Upper lobe of left lung (tissue), 6 donors: ENCODE measurements around the gene SARNP. TPM values are rescaled to one million over a fixed set of nuclear protein-coding genes. Genes with fewer than 3 reads are reported as not detected.

ENCODE experiments used
- ATAC-seq, 2 donors: fragments of 200-7000 bp; cut with Tn5 transposase; one replicate each; pipeline ENCODE4 v1.9.1; 2022; ENCODE audit warnings: mild to moderate bottlenecking in 2 of 2, moderate library complexity in 2 of 2; ENCODE audit not compliant: low FRiP score in 2 of 2
- DNase-seq, 2 donors: peaks; one replicate each; pipeline ENCODE4 v3.0.0-alpha.2; 2019 to 2020
- H3K27ac ChIP-seq, 4 donors: fragments of 200-600 bp; sonication (generic); one replicate each; pipeline ENCODE4 v1.5.1; 2016 to 2019
- H3K27me3 ChIP-seq, 4 donors: fragments of 200-600 bp; sonication (generic); one replicate each; pipeline ENCODE4 v1.5.1; 2017 to 2019
- H3K36me3 ChIP-seq, 4 donors: fragments of 200-600 bp; sonication (generic); one replicate each; pipeline ENCODE4 v1.5.1; 2016 to 2019
- H3K4me1 ChIP-seq, 4 donors: fragments of 200-600 bp; sonication (generic); one replicate each; pipeline ENCODE4 v1.5.1; 2018 to 2019
- H3K4me3 ChIP-seq, 4 donors: fragments of 200-600 bp; sonication (generic); one replicate each; pipeline ENCODE4 v1.5.1; 2017 to 2019; ENCODE audit warnings: mild to moderate bottlenecking in 2 of 4, moderate library complexity in 1 of 4
- H3K9me3 ChIP-seq, 4 donors: fragments of 200-600 bp; sonication (generic); one replicate each; pipeline ENCODE4 v1.5.1; 2018 to 2019
- EP300 ChIP-seq, 4 donors: sonication (generic); formaldehyde crosslinking; IDR thresholded peaks; one replicate each; pipeline ENCODE4 v1.5.1; 2017; ENCODE audit warnings: antibody characterized with exemption in 4 of 4, control low read depth in 2 of 4
- POLR2A ChIP-seq, 4 donors: fragments of 450-650 bp; IDR thresholded peaks; one replicate each; pipeline ENCODE4 v1.5.1; 2016 to 2017; ENCODE audit warnings: antibody characterized with exemption in 4 of 4, mild to moderate bottlenecking in 2 of 4
- POLR2AphosphoS5 ChIP-seq, 2 donors: sonication (generic); formaldehyde crosslinking; IDR thresholded peaks; one replicate each; pipeline ENCODE4 v1.5.1; 2017; ENCODE audit warnings: antibody characterized with exemption in 2 of 2
- WGBS, 2 donors: methylation state at CpG; one replicate each; pipeline ENCODE4 v1.1.5; 2017 to 2018; 5-methylcytosine and 5-hydroxymethylcytosine counted together
- total RNA-seq, 6 donors: library from RNA; depleted of rRNA in 4 of 6; stranded (reverse); fragments of >200 nt in 4 of 6; gene quantifications; one replicate each; pipeline versions ENCODE4 v1.1.0 to v1.2.1, GENCODE V29; 2016 to 2021
- TF ChIP-seq, protein P1 (sequence below), 6 experiments: fragments of 450-650 bp in 4 of 6; fragments of 200-600 bp in 2 of 6; sonication (generic) in 2 of 6; IDR thresholded peaks; one replicate each; pipeline ENCODE4 v1.5.1; 2016 to 2019; ENCODE audit warnings: antibody characterized with exemption in 6 of 6
- donor health status: DM: no; HTN: no; CAD: no; lungs with moderate emphysema.
- donor health status: DM: no; HTN: yes; CAD: no; lungs with severe emphysema.

SARNP gene
- total RNA-seq, 6 donors from 2014 or later: 39.1 to 69.3 (median 54.9) TPM

DNA sequence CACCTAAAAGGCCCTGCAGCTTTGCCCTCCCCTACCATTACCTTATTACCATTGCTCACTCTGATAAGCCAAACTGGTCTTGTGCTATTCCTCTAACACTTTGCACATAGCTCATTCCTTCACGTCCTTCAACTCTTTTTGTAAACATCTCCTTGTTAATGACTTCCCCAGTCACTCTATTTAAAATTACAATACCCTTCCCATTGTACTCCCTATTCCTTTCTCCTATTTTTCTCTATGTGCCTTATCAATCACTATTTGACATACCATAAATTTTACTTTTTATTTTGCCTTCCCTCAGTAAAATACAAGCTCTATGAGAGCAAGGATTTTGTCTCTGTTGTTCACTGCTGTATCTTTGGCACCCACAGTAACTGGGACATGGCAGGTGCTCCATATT is 5.4 kb downstream of the SARNP start:
- no peak for TF ChIP-seq EP300 (IDR thresholded peaks at IDR 0.05)
- TF ChIP-seq POLR2AphosphoS5 (IDR thresholded peaks at IDR 0.05): no peak
- TF ChIP-seq, protein P1, sequence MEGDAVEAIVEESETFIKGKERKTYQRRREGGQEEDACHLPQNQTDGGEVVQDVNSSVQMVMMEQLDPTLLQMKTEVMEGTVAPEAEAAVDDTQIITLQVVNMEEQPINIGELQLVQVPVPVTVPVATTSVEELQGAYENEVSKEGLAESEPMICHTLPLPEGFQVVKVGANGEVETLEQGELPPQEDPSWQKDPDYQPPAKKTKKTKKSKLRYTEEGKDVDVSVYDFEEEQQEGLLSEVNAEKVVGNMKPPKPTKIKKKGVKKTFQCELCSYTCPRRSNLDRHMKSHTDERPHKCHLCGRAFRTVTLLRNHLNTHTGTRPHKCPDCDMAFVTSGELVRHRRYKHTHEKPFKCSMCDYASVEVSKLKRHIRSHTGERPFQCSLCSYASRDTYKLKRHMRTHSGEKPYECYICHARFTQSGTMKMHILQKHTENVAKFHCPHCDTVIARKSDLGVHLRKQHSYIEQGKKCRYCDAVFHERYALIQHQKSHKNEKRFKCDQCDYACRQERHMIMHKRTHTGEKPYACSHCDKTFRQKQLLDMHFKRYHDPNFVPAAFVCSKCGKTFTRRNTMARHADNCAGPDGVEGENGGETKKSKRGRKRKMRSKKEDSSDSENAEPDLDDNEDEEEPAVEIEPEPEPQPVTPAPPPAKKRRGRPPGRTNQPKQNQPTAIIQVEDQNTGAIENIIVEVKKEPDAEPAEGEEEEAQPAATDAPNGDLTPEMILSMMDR (IDR thresholded peaks at IDR 0.05): no peak
- TF ChIP-seq POLR2A (IDR thresholded peaks at IDR 0.05): no peak
- Histone ChIP-seq H3K4me3 (no peak overlapping the region), H3K36me3 (peaks cover 0 to 30% (median 18%) of the 10 kb centered on the region in 4 donors), H3K4me1 (peaks cover 20 to 45% (median 29%) of the 10 kb centered on the region in 4 donors), H3K27ac (no peak overlapping the region), H3K27me3 (no peaks in the 10 kb centered on the region), H3K9me3 (no peaks in the 10 kb centered on the region)
- DNase-seq: no peak
- ATAC-seq: no peak
- WGBS, 2 donors: 15 to 17% methylated on average over 1 of the region's 1 CpG

GRCh38 chr12:55809274-55809673 is 8.2 kb downstream of the SARNP start:
- Histone ChIP-seq H3K4me1 (peaks cover 0 to 19% (median 7%) of the 10 kb centered on the region in 4 donors), H3K9me3 (no peaks in the 10 kb centered on the region), H3K4me3 (no peak overlapping the region), H3K36me3 (peaks cover 0 to 39% (median 17%) of the 10 kb centered on the region in 4 donors), H3K27ac (no peak overlapping the region), H3K27me3 (no peaks in the 10 kb centered on the region)
- TF ChIP-seq EP300 (IDR thresholded peaks at IDR 0.05): no peak
- TF ChIP-seq POLR2A (IDR thresholded peaks at IDR 0.05): no peak
- no peak for TF ChIP-seq POLR2AphosphoS5 (IDR thresholded peaks at IDR 0.05)
- TF ChIP-seq, protein P1 (IDR thresholded peaks at IDR 0.05): no peak
- ATAC-seq (no peak), DNase-seq (no peak)
- WGBS, 2 donors: 85 to 87% methylated on average over 5 of the region's 5 CpGs

DNA sequence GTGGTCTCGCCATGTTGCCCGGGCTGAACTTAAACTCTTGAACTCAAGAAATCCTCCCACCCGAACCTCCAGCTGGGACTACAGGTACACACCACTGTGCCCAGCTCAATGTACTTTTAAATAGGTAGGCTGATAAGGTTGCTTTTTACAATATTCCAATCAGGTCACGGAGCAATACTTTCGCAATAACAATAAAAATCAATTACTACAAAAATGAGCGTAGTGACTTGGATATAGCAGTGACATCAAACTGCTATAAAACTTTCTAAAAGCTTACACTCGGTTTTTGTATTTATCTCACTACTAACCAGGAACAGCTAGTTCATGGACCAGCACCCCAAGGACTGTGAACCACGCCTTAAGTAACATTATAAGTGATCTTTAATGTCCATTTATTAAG is 10.5 kb downstream of the SARNP start:
- no peak for TF ChIP-seq EP300 (IDR thresholded peaks at IDR 0.05)
- TF ChIP-seq, protein P1 (IDR thresholded peaks at IDR 0.05): no peak
- no peak for TF ChIP-seq POLR2A (IDR thresholded peaks at IDR 0.05)
- no peak for TF ChIP-seq POLR2AphosphoS5 (IDR thresholded peaks at IDR 0.05)
- Histone ChIP-seq H3K27me3 (no peaks in the 10 kb centered on the region), H3K4me1 (no peaks in the 10 kb centered on the region), H3K4me3 (no peak overlapping the region), H3K36me3 (peaks cover 0 to 55% (median 27%) of the 10 kb centered on the region in 4 donors), H3K27ac (no peak overlapping the region), H3K9me3 (no peaks in the 10 kb centered on the region)
- 96% methylated on average over 8 of the region's 8 CpGs for WGBS, 2 donors
- DNase-seq (no peak), ATAC-seq (no peak)

DNA sequence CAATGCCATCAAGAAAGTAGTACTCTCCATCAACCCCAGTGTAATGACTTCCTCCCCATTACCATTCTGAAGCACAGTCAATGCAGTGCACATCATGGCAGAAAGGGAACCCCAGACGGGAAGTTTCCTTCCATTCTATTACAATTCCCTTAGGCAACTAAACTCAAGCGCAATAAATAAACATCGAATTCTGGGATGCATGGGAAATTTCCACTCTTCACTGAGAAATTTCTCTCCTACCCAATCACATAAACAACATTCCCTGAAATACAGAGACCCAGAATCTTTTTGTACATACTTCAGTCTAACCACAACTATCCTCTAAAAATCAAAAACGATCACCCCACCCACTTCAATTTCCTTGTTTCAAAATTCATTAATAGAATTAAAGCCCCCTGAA is 20.0 kb downstream of the SARNP start:
- no peaks in the 10 kb centered on the region for H3K4me1 ChIP-seq
- H3K36me3 ChIP-seq: peaks cover 30 to 95% (median 70%) of the 10 kb centered on the region in 4 donors
- no peak overlapping the region for H3K4me3 ChIP-seq
- no peaks in the 10 kb centered on the region for H3K9me3 ChIP-seq
- H3K27ac ChIP-seq: no peak overlapping the region
- ATAC-seq: no peak
- no peak for DNase-seq
- no peak for TF ChIP-seq POLR2A (IDR thresholded peaks at IDR 0.05)
- TF ChIP-seq, protein P1 (IDR thresholded peaks at IDR 0.05): no peak
- TF ChIP-seq EP300 (IDR thresholded peaks at IDR 0.05): no peak
- TF ChIP-seq POLR2AphosphoS5 (IDR thresholded peaks at IDR 0.05): no peak
- WGBS, 2 donors: 76% methylated on average over 4 of the region's 4 CpGs
- H3K27me3 ChIP-seq: no peaks in the 10 kb centered on the region

GRCh38 chr12:55797068-55797467 is 20.5 kb downstream of the SARNP start:
- DNase-seq: no peak
- H3K36me3 ChIP-seq: peaks cover 30 to 95% (median 70%) of the 10 kb centered on the region in 4 donors
- TF ChIP-seq, protein P1 (IDR thresholded peaks at IDR 0.05): peak in 3 of 6 experiments; percentile 6 to 37 (median 16)
- no peak for TF ChIP-seq POLR2AphosphoS5 (IDR thresholded peaks at IDR 0.05)
- WGBS, 2 donors: 60 to 63% methylated on average over 5 of the region's 5 CpGs
- H3K4me1 ChIP-seq: no peaks in the 10 kb centered on the region
- no peaks in the 10 kb centered on the region for H3K27me3 ChIP-seq
- H3K9me3 ChIP-seq: no peaks in the 10 kb centered on the region
- H3K27ac ChIP-seq: no peak overlapping the region
- ATAC-seq: no peak
- no peak overlapping the region for H3K4me3 ChIP-seq
